HepG2 (cell line): ENCODE measurements around the gene TXNDC9.
"Not testable (repeated sequence)": the region's sequence is repeated elsewhere in the genome, so short reads cannot be mapped to it uniquely, and the experiment has no call there.

Experiments
- ARNT ChIP-seq: fragments of 450-650 bp; IDR thresholded peaks from 2 replicates; pipeline ENCODE4 v1.6.1; 2017
- GFI1 ChIP-seq: sonication (generic); formaldehyde crosslinking; IDR thresholded peaks from 2 replicates; pipeline ENCODE4 v1.5.0; 2020; ENCODE audit warnings: missing genetic modification reagents, mild to moderate bottlenecking, borderline replicate concordance
- HNRNPL ChIP-seq: fragments of 200-400 bp; formaldehyde crosslinking; IDR thresholded peaks from 2 replicates; pipeline ENCODE4 v1.6.1; 2017; ENCODE audit warnings: mild to moderate bottlenecking, low read depth, low read length
- PCBP1 ChIP-seq: fragments of 200-400 bp; formaldehyde crosslinking; IDR thresholded peaks from 2 replicates; pipeline ENCODE4 v1.6.1; 2017; ENCODE audit warnings: mild to moderate bottlenecking, low read depth, low read length, borderline replicate concordance
- PPARG ChIP-seq: conservative IDR thresholded peaks from 2 replicates; pipeline ENCODE4 v1.6.1; 2016; ENCODE audit warnings: missing biosample characterization, missing genetic modification reagents
- TF ChIP-seq, protein P1 (sequence below): IDR thresholded peaks from 2 replicates; pipeline ENCODE4 v1.6.1; 2016; ENCODE audit warnings: mild to moderate bottlenecking

DNA sequence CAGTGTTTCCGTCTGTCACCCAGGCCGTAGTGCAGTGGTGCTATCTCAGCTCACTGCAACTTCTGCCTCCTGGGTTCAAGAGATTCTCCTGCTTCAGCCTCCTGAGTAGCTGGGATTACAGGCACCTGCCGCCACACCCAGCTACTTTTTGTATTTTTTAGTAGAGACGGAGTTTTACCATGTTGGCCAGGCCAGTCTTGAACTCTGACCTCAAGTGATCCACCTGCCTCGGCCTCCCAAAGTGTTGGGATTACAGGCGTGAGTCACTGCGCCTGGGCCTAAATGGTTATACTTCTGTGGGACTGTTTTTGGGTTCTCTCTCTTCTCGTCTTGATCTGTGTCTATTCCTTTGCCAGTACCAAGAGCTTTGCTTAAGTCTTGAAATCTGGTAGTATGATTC, 18.7 kb upstream of the TXNDC9 start:
- TF ChIP-seq, protein P1, sequence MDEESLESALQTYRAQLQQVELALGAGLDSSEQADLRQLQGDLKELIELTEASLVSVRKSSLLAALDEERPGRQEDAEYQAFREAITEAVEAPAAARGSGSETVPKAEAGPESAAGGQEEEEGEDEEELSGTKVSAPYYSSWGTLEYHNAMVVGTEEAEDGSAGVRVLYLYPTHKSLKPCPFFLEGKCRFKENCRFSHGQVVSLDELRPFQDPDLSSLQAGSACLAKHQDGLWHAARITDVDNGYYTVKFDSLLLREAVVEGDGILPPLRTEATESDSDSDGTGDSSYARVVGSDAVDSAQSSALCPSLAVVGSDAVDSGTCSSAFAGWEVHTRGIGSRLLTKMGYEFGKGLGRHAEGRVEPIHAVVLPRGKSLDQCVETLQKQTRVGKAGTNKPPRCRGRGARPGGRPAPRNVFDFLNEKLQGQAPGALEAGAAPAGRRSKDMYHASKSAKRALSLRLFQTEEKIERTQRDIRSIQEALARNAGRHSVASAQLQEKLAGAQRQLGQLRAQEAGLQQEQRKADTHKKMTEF (CRISPR knock-in tag) = not testable (repeated sequence)
- not testable (repeated sequence) for TF ChIP-seq HNRNPL; ARNT; PCBP1; GFI1 (CRISPR knock-in tag); PPARG (CRISPR knock-in tag)
